GM23338 (cell line): ENCODE results near the gene DNAJC27. TPM values are rescaled to one million over a fixed set of nuclear protein-coding genes. Genes with fewer than 3 reads are reported as not detected.

Source experiments
- ATAC-seq: fragments of 200-7000 bp; cut with Tn5 transposase; 3 replicates; pipeline ENCODE4 v1.9.1; 2020
- DNase-seq: peaks from one replicate; pipeline ENCODE4 v3.0.0-alpha.2; 2015; ENCODE audit warnings: low spot score
- H2AFZ ChIP-seq: fragments of 200-600 bp; sonication (generic); 2 replicates; pipeline ENCODE4 v1.8.0; 2016; ENCODE audit warnings: antibody characterized with exemption, mild to moderate bottlenecking, moderate library complexity
- H3F3A ChIP-seq: fragments of 200-600 bp; sonication (generic); replicated peaks from 2 replicates; pipeline ENCODE4 v1.8.0; 2017; ENCODE audit warnings: antibody characterized with exemption, mixed run types, low read depth
- H3K27ac ChIP-seq: fragments of 200-600 bp; sonication (generic); 2 replicates; pipeline ENCODE4 v1.6.1; 2016; ENCODE audit warnings: low read depth
- H3K27me3 ChIP-seq: fragments of 200-600 bp; sonication (generic); 2 replicates; pipeline ENCODE4 v1.8.0; 2016; ENCODE audit warnings: mild to moderate bottlenecking, mixed run types, moderate library complexity; ENCODE audit not compliant: insufficient read depth
- H3K36me3 ChIP-seq: fragments of 200-600 bp; sonication (generic); 2 replicates; pipeline ENCODE4 v1.8.0; 2016; ENCODE audit warnings: mild to moderate bottlenecking; ENCODE audit not compliant: insufficient read depth
- H3K4me1 ChIP-seq: fragments of 200-600 bp; sonication (generic); 2 replicates; pipeline ENCODE4 v1.8.0; 2016; ENCODE audit warnings: mild to moderate bottlenecking, moderate library complexity; ENCODE audit not compliant: insufficient read depth
- H3K4me2 ChIP-seq: fragments of 200-600 bp; sonication (generic); 2 replicates; pipeline ENCODE4 v1.7.1; 2017; ENCODE audit warnings: mixed run types
- H3K4me3 ChIP-seq: fragments of 200-600 bp; sonication (generic); 2 replicates; pipeline ENCODE4 v1.6.1; 2016; ENCODE audit warnings: mixed run types
- H3K79me2 ChIP-seq: fragments of 200-600 bp; sonication (generic); replicated peaks from 2 replicates; pipeline ENCODE4 v1.8.0; 2017; ENCODE audit warnings: mild to moderate bottlenecking; ENCODE audit not compliant: insufficient read depth
- H3K9me2 ChIP-seq: fragments of 200-600 bp; sonication (generic); 2 replicates; pipeline ENCODE4 v1.8.0; 2017; ENCODE audit not compliant: insufficient read depth
- H4K20me1 ChIP-seq: fragments of 200-600 bp; sonication (generic); replicated peaks from 2 replicates; pipeline ENCODE4 v1.8.0; 2017; ENCODE audit warnings: mild to moderate bottlenecking; ENCODE audit not compliant: insufficient read depth
- H3K27ac Mint-ChIP-seq: 2 replicates; pipeline ENCODE4 v1.8.0; 2020; ENCODE audit warnings: inconsistent platforms, mild to moderate bottlenecking, moderate library complexity, mixed read lengths
- H3K27me3 Mint-ChIP-seq: 3 replicates; pipeline ENCODE4 v1.8.0; 2022; ENCODE audit warnings: low read depth, mild to moderate bottlenecking, moderate library complexity, mixed read lengths, inconsistent platforms; ENCODE audit not compliant: insufficient read depth, poor library complexity
- H3K36me3 Mint-ChIP-seq: 3 replicates; pipeline ENCODE4 v1.8.0; 2021; ENCODE audit warnings: low read depth, mild to moderate bottlenecking, inconsistent platforms, moderate library complexity, mixed read lengths
- H3K4me1 Mint-ChIP-seq: 3 replicates; pipeline ENCODE4 v1.8.0; 2020; ENCODE audit warnings: mild to moderate bottlenecking, inconsistent platforms, mixed read lengths
- H3K4me3 Mint-ChIP-seq: 3 replicates; pipeline ENCODE4 v1.8.0; 2021; ENCODE audit warnings: moderate library complexity, mild to moderate bottlenecking, inconsistent platforms, mixed read lengths
- H3K9me3 Mint-ChIP-seq: 3 replicates; pipeline ENCODE4 v1.8.0; 2020; ENCODE audit warnings: moderate library complexity, mild to moderate bottlenecking, inconsistent platforms, mixed read lengths
- CREB1 ChIP-seq: fragments of 250-450 bp; sonication (Bioruptor Pico); IDR thresholded peaks from 2 replicates; pipeline ENCODE4 v1.5.0; 2020; ENCODE audit warnings: low read depth, mild to moderate bottlenecking, moderate library complexity
- JUNB ChIP-seq: IDR thresholded peaks from one replicate; pipeline ENCODE4 v1.6.1; 2016; ENCODE audit warnings: antibody characterized with exemption; ENCODE audit not compliant: unreplicated experiment
- NANOG ChIP-seq: IDR thresholded peaks from 2 replicates; pipeline ENCODE4 v1.6.1; 2016; ENCODE audit warnings: antibody characterized with exemption, borderline replicate concordance
- POLR2AphosphoS5 ChIP-seq: IDR thresholded peaks from 2 replicates; pipeline ENCODE4 v1.6.1; 2016; ENCODE audit warnings: antibody characterized with exemption, low read depth
- REST ChIP-seq: IDR thresholded peaks from one replicate; pipeline ENCODE4 v1.6.1; 2018; ENCODE audit warnings: antibody characterized with exemption; ENCODE audit not compliant: unreplicated experiment
- STAT1 ChIP-seq: IDR thresholded peaks from one replicate; pipeline ENCODE4 v1.6.1; 2016; ENCODE audit warnings: antibody characterized with exemption; ENCODE audit not compliant: unreplicated experiment
- ZNF114 ChIP-seq: fragments of 250-450 bp; sonication (Bioruptor Pico); IDR thresholded peaks from 2 replicates; pipeline ENCODE4 v1.5.0; 2020; ENCODE audit warnings: mild to moderate bottlenecking, moderate library complexity
- ZNF331 ChIP-seq: fragments of 250-450 bp; sonication (Bioruptor Pico); IDR thresholded peaks from 2 replicates; pipeline ENCODE4 v1.5.0; 2020; ENCODE audit warnings: low read depth, mild to moderate bottlenecking, moderate library complexity
- ZNF462 ChIP-seq: fragments of 250-450 bp; sonication (Bioruptor Pico); IDR thresholded peaks from 2 replicates; pipeline ENCODE4 v1.5.0; 2020; ENCODE audit warnings: mild to moderate bottlenecking, moderate library complexity
- polyA plus RNA-seq: library from polyadenylated mRNA; unstranded; fragments of >200 nt; fragmentation: Nextera tagmentation; extraction: Ambion mirVana; gene quantifications from 2 replicates; pipeline ENCODE4 v1.2.1, GENCODE V29; 2016
- total RNA-seq: library from RNA; depleted of rRNA; stranded (reverse); fragments of >200 nt; shearing (Covaris generic); gene quantifications from 2 replicates; pipeline ENCODE4 v1.2.3, GENCODE V29; 2014
- TF ChIP-seq, protein P1 (sequence below): IDR thresholded peaks from 2 replicates; pipeline ENCODE4 v1.6.1; 2016; ENCODE audit warnings: antibody characterized with exemption
- TF ChIP-seq, protein P2 (sequence below), 2 experiments: fragments of 200-600 bp in 1 of 2; sonication (generic) in 1 of 2; conservative IDR thresholded peaks; 2 replicates each; pipeline versions ENCODE4 v1.5.1 to v1.6.1; 2016 to 2017; ENCODE audit warnings: antibody characterized with exemption in 2 of 2, low read depth in 2 of 2, mild to moderate bottlenecking in 2 of 2, moderate library complexity in 1 of 2

DNAJC27 gene
- total and polyA plus RNA-seq, 2 experiments from 2014 or later = 2.4 to 2.6 TPM

GRCh38 chr2:24910245-24910644 lies 61.5 kb downstream of the DNAJC27 start:
- H3K9me3 Mint-ChIP-seq = no peaks in the 10 kb centered on the region
- no peak for ATAC-seq

More at GRCh38 chr2:24910245-24910644, 61.5 kb downstream of the DNAJC27 start:
- H3F3A ChIP-seq = no peaks in the 10 kb centered on the region
- 0 out of 2 replicates have a peak, but pooled peaks cover 4% of the 10 kb centered on the region for H4K20me1 ChIP-seq
- H3K27me3 Mint-ChIP-seq = peaks cover 11% of the 10 kb centered on the region
- H3K27ac Mint-ChIP-seq = no peak overlapping the region
- H3K9me2 ChIP-seq = no peaks in the 10 kb centered on the region
- H2AFZ ChIP-seq = no peak overlapping the region
- H3K4me1 Mint-ChIP-seq = peaks cover 13% of the 10 kb centered on the region; the same call in 2 of the 3 replicates
- peaks cover 27% of the 10 kb centered on the region for H3K36me3 Mint-ChIP-seq
- DNase-seq = no peak
- H3K4me1 ChIP-seq = peaks cover 5% of the 10 kb centered on the region; the same call in 1 of the 2 replicates
- no peak overlapping the region for H3K27ac ChIP-seq
- H3K27me3 ChIP-seq = no peaks in the 10 kb centered on the region
- no peak overlapping the region for H3K4me3 Mint-ChIP-seq
- TF ChIP-seq, protein P1, sequence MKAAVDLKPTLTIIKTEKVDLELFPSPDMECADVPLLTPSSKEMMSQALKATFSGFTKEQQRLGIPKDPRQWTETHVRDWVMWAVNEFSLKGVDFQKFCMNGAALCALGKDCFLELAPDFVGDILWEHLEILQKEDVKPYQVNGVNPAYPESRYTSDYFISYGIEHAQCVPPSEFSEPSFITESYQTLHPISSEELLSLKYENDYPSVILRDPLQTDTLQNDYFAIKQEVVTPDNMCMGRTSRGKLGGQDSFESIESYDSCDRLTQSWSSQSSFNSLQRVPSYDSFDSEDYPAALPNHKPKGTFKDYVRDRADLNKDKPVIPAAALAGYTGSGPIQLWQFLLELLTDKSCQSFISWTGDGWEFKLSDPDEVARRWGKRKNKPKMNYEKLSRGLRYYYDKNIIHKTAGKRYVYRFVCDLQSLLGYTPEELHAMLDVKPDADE = no peak
- TF ChIP-seq REST = no peak
- no peak for TF ChIP-seq STAT1
- no peak for TF ChIP-seq JUNB
- no peak for TF ChIP-seq ZNF331 (CRISPR knock-in tag)
- no peak for TF ChIP-seq POLR2AphosphoS5
- no peak for TF ChIP-seq ZNF114
- TF ChIP-seq, protein P2, sequence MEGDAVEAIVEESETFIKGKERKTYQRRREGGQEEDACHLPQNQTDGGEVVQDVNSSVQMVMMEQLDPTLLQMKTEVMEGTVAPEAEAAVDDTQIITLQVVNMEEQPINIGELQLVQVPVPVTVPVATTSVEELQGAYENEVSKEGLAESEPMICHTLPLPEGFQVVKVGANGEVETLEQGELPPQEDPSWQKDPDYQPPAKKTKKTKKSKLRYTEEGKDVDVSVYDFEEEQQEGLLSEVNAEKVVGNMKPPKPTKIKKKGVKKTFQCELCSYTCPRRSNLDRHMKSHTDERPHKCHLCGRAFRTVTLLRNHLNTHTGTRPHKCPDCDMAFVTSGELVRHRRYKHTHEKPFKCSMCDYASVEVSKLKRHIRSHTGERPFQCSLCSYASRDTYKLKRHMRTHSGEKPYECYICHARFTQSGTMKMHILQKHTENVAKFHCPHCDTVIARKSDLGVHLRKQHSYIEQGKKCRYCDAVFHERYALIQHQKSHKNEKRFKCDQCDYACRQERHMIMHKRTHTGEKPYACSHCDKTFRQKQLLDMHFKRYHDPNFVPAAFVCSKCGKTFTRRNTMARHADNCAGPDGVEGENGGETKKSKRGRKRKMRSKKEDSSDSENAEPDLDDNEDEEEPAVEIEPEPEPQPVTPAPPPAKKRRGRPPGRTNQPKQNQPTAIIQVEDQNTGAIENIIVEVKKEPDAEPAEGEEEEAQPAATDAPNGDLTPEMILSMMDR (conservative IDR thresholded peaks at IDR 0.05; ENCODE audit: low read depth in 2 of 2) = no peak
- no peak for TF ChIP-seq ZNF462 (CRISPR knock-in tag)
- no peak for TF ChIP-seq NANOG
- no peak for TF ChIP-seq CREB1
- peaks cover 37% of the 10 kb centered on the region for H3K79me2 ChIP-seq
- no peak overlapping the region for H3K4me2 ChIP-seq
- no peak overlapping the region for H3K4me3 ChIP-seq
- no peaks in the 10 kb centered on the region for H3K36me3 ChIP-seq
